BJ (cell line): ENCODE data around the gene SDHA. TPM values are rescaled to one million over a fixed set of nuclear protein-coding genes. Genes with fewer than 3 reads are reported as not detected.

Experiments used
- CTCF ChIA-PET: fragments of 350-600 bp; formaldehyde crosslinking; extraction: SDS; loops from one replicate; lab custom pipeline; 2021; ENCODE audit warnings: antibody characterized with exemption, inconsistent platforms; lab: Yijun Ruan, JAX
- POLR2A ChIA-PET: fragments of 300-600 bp; sonication (Branson Sonifier 250); formaldehyde crosslinking; extraction: SDS; loops from one replicate; lab custom pipeline; 2021; ENCODE audit warnings: antibody characterized with exemption; lab: Charles Lee
- DNase-seq: peaks from one replicate; pipeline ENCODE4 v3.0.0-alpha.2; 2011; ENCODE audit warnings: low read depth
- H3K27me3 ChIP-seq: 2 replicates; pipeline ENCODE4 v1.6.0; 2011; ENCODE audit warnings: low read length; ENCODE audit not compliant: control insufficient read depth, insufficient read depth
- H3K36me3 ChIP-seq: 2 replicates; pipeline ENCODE4 v1.5.1; 2011; ENCODE audit warnings: low read length; ENCODE audit not compliant: control insufficient read depth, insufficient read depth
- H3K4me3 ChIP-seq: 2 replicates; pipeline ENCODE4 v1.5.1; 2011; ENCODE audit warnings: low read depth, mild to moderate bottlenecking, control low read depth, low read length
- polyA plus RNA-seq: library from polyadenylated mRNA; depleted of rRNA; stranded (reverse); fragments of >200 nt; gene quantifications from 2 replicates; pipeline ENCODE4 v1.2.3, GENCODE V29; 2011
- TF ChIP-seq, protein P1 (sequence below): IDR thresholded peaks from 2 replicates; pipeline ENCODE4 v1.5.1; 2011; ENCODE audit warnings: low read depth, mild to moderate bottlenecking, control low read depth, inconsistent platforms, low read length, moderate library complexity; ENCODE audit not compliant: insufficient read depth

Gene SDHA
- polyA plus RNA-seq, 1 experiment: 112 TPM

DNA sequence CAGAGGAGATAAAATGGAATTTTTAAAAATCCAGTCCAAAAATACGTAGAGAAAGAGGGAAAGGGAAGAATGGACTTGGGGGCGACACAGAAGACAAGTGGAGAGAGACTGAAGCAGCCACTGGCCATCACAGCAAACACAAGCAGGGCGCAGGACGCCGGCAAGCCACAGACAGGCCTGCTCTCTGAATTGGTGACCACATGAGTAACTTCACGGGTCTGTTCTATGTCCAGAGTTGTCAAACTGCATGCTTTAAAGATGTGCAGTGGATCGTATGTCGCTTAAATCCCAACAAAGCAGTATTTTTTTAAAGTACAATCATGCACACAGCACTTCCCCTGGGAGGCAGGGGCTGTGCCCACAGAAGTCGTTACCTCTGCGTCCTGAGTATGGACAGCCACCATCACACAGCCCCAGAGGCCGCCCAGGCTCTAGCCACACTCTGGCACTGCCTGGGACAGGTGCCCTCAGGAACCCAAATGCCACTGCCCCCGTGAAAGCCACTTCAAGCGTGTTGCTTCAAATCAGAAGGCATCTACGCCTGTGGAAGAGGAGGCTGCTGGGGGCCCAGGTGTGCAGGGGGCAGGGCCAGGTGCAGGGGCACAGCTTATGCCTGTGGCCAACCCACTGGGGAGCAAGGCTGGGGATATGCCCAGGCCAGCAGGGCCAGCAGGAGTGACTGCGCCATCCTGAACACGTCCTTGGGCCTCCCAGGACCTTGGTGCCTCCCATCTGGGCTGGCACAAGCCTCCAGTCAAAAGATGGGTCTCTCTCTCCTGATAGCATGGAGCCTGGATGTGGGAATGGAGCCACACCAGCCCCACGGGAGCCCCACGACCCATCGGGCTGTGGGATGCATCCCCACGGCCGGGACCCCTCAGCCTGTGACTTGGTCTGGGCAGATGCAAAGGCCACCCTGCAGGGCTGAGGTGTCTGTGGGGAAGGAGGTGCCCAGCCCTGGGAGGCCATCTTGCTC lies 32.7 kb upstream of the SDHA start:
- Histone ChIP-seq H3K27me3 (no peaks in the 10 kb centered on the region; the same call in none of the 2 replicates), H3K36me3 (no peaks in the 10 kb centered on the region; the same call in 1 of the 2 replicates), H3K4me3 (no peak overlapping the region)
- ChIA-PET POLR2A (no interaction called here), CTCF (interaction anchor here (0.6 kb wide), 1 partner anchor 10 kb away, joined by 3 read pairs; no protein-coding TSS in a partner anchor)
- no peak for DNase-seq
- TF ChIP-seq, protein P1, sequence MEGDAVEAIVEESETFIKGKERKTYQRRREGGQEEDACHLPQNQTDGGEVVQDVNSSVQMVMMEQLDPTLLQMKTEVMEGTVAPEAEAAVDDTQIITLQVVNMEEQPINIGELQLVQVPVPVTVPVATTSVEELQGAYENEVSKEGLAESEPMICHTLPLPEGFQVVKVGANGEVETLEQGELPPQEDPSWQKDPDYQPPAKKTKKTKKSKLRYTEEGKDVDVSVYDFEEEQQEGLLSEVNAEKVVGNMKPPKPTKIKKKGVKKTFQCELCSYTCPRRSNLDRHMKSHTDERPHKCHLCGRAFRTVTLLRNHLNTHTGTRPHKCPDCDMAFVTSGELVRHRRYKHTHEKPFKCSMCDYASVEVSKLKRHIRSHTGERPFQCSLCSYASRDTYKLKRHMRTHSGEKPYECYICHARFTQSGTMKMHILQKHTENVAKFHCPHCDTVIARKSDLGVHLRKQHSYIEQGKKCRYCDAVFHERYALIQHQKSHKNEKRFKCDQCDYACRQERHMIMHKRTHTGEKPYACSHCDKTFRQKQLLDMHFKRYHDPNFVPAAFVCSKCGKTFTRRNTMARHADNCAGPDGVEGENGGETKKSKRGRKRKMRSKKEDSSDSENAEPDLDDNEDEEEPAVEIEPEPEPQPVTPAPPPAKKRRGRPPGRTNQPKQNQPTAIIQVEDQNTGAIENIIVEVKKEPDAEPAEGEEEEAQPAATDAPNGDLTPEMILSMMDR: no peak

DNA sequence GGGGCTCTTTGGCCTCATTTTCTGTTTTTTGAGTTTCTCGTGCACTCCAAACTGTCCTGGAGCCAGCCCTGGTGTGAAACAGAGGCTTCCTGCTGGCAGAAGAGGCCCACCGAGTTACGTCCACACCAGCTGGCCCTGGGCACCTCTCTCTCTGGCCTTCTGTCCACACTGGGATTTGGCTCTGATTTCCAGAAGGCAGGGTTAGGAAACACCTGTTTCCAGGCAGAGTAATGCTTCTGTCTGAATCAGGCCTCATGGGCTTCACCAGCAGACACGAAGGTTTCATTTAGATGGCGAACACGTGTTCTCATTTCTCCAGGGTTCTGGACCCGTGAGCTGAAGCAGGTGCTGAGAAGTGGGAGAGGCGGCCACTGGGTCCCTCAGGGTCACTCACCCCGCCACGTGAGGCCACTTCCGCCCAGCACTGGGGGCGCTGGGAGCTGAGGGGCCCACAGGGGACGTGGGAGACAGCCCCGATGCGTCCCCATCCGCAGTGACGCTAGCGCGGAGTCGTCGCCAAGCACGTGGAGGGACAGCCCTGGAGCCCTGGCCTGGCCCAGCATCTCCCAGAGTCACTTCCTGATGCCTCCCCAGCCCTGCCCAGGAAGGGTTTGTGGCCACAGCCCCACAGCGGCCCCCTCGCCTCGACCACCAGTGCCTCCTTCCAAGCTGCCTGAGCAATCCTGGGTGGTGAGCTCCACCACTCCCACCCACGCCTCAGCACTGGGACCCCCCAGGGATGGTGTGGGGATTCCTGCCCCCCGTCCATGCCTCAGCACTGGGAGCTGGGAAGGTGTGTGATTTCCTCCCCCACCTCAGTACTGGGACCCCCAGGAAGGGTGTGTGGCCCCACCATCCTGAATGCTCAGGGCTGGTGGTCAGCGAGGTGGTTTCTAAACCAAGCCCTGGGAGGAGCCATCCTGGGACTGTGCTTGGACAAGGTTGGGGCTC lies 31.8 kb upstream of the SDHA start:
- TF ChIP-seq, protein P1: no peak
- Histone ChIP-seq H3K36me3 (no peaks in the 10 kb centered on the region; the same call in 1 of the 2 replicates), H3K4me3 (no peak overlapping the region), H3K27me3 (peaks cover 3% of the 10 kb centered on the region)
- POLR2A ChIA-PET: no interaction called here
- DNase-seq: no peak
- CTCF ChIA-PET: interaction anchor here (0.7 to 1.4 kb wide), 2 partner anchors 12 to 33 kb away, joined by 3 read pairs; no protein-coding TSS in a partner anchor

DNA sequence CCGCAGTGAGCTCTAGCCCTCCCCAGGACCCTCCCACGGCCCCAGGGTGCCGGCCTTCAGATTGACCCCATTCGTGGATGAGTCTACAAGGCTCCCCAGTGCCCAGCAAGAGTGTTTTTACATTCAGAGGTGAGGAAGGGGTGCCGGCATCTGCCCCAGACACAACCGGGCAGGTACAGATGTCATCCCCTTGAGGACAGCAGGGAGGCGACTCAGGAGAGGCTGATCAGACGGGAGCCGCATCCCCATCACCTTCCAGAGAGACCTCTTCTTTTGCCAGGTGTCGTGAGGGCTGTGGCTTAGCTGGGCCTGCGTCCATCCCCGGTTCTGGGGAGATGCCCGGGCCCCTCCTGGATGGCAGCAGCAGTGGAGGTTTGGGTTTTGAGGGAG lies 31.1 kb upstream of the SDHA start:
- Histone ChIP-seq H3K36me3 (no peaks in the 10 kb centered on the region; the same call in 1 of the 2 replicates), H3K4me3 (no peak overlapping the region), H3K27me3 (peaks cover 3% of the 10 kb centered on the region)
- TF ChIP-seq, protein P1: no peak
- ChIA-PET CTCF (interaction anchor here (1.4 kb wide), 1 partner anchor 33 kb away, joined by 3 read pairs; no protein-coding TSS in a partner anchor), POLR2A (no interaction called here)
- DNase-seq: no peak

- DNase-seq: no peak
- TF ChIP-seq, protein P1: no peak
- POLR2A ChIA-PET: no interaction called here
- Histone ChIP-seq H3K4me3 (no peak overlapping the region), H3K36me3 (no peaks in the 10 kb centered on the region), H3K27me3 (peaks cover 3% of the 10 kb centered on the region)
- CTCF ChIA-PET: interaction anchor here (0.7 to 1.8 kb wide), 19 partner anchors 9 to 716 kb away, joined by 3 to 18 read pairs (median 4); no protein-coding TSS in a partner anchor
Measured at GRCh38 chr5:187617-188451, 30.3 kb upstream of the SDHA start.
